Gastroesophageal sphincter (tissue), 4 donors: ENCODE results near the gene ZFP69B. TPM values are rescaled to one million over a fixed set of nuclear protein-coding genes. Genes with fewer than 3 reads are reported as not detected.
"Not testable (repeated sequence)": the region's sequence is repeated elsewhere in the genome, so short reads cannot be mapped to it uniquely, and the experiment has no call there.

Experiments used
- ATAC-seq: fragments of 150-250 bp; one replicate; pipeline ENCODE4 v1.9.1; 2016; ENCODE audit warnings: mild to moderate bottlenecking, moderate library complexity
- H3K27ac ChIP-seq, 4 donors: fragments of 200-600 bp; sonication (generic) in 3 of 4; 1 replicate in 3 of 4; 2 replicates in 1 of 4; pipeline ENCODE4 v1.5.1; 2016 to 2019
- H3K27me3 ChIP-seq: fragments of 200-600 bp; sonication (generic); one replicate; pipeline ENCODE4 v1.5.1; 2019
- H3K36me3 ChIP-seq, 2 donors: fragments of 200-600 bp; sonication (generic); one replicate each; pipeline ENCODE4 v1.5.1; 2019; ENCODE audit warnings: control low read depth in 1 of 2
- H3K4me1 ChIP-seq, 3 donors: fragments of 200-600 bp; sonication (generic); 1 replicate in 2 of 3; 2 replicates in 1 of 3; pipeline ENCODE4 v1.5.1; 2016 to 2019; ENCODE audit warnings: control low read depth in 2 of 3
- H3K4me3 ChIP-seq, 2 donors: fragments of 200-600 bp; sonication (generic); one replicate each; pipeline ENCODE4 v1.5.1; 2019; ENCODE audit warnings: mild to moderate bottlenecking in 1 of 2, moderate library complexity in 1 of 2
- H3K9me3 ChIP-seq, 3 donors: fragments of 200-600 bp; sonication (generic); one replicate each; pipeline ENCODE4 v1.5.1; 2017 to 2019; ENCODE audit warnings: control low read depth in 2 of 3
- EP300 ChIP-seq: sonication (generic); formaldehyde crosslinking; IDR thresholded peaks from one replicate; pipeline ENCODE4 v1.6.1; 2017; ENCODE audit warnings: antibody characterized with exemption, mild to moderate bottlenecking
- POLR2A ChIP-seq, 2 donors: fragments of 450-650 bp; IDR thresholded peaks; one replicate each; pipeline ENCODE4 v1.6.1; 2017; ENCODE audit warnings: antibody characterized with exemption in 2 of 2, mild to moderate bottlenecking in 2 of 2, moderate library complexity in 1 of 2
- POLR2AphosphoS5 ChIP-seq: sonication (generic); formaldehyde crosslinking; IDR thresholded peaks from one replicate; pipeline ENCODE4 v1.6.1; 2017; ENCODE audit warnings: antibody characterized with exemption
- WGBS, 2 donors: methylation state at CpG; one replicate each; pipeline ENCODE4 v1.1.5; 2018; ENCODE audit warnings: low coverage in 1 of 2; 5-methylcytosine and 5-hydroxymethylcytosine counted together
- total RNA-seq, 4 donors: library from RNA; depleted of rRNA; stranded (reverse); fragments of >200 nt; gene quantifications; one replicate each; pipeline ENCODE4 v1.1.0, GENCODE V29; 2016
- TF ChIP-seq, protein P1 (sequence below), 4 experiments: fragments of 200-600 bp in 2 of 4; fragments of 450-650 bp in 2 of 4; sonication (generic) in 1 of 4; IDR thresholded peaks; one replicate each; pipeline ENCODE4 v1.5.1; 2017 to 2019; ENCODE audit warnings: antibody characterized with exemption in 4 of 4, mild to moderate bottlenecking in 2 of 4, moderate library complexity in 2 of 4

Gene ZFP69B
- total RNA-seq, 4 donors from 2014 or later, result 0.54 to 1.4 (median 1.2) TPM; not detected in 1

DNA sequence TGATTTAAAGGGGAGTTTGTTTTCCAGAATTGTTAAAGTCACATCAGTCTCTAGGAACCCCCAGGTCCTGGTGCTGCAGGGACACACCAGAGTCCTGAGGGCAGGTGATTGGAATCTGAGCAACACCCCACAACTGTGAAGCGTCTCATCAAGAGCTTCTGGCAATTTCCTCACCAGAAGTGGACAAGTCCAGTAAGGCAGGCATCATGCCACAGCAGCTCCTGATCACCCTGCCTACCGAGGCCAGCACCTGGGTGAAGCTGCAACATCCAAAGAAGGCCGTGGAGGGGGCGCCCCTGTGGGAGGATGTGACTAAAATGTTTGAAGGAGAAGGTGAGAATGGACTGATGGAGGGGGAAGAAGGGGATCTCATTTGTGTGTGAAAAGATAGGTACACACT is 28.9 kb downstream of the ZFP69B start:
- 83% methylated on average over 2 of the region's 4 CpGs; no CpG with 5 or more reads in 1 of the 2 donors for WGBS, 2 donors
- ATAC-seq, result no peak
- no peaks in the 10 kb centered on the region for H3K27me3 ChIP-seq
- no peak overlapping the region for H3K27ac ChIP-seq
- H3K4me1 ChIP-seq, result peaks cover 0 to 16% (median 0%) of the 10 kb centered on the region in 3 donors
- H3K36me3 ChIP-seq, result peaks cover 0 to 34% of the 10 kb centered on the region in 2 donors
- H3K9me3 ChIP-seq, result peaks cover 0 to 21% (median 0%) of the 10 kb centered on the region in 3 donors
- no peak overlapping the region for H3K4me3 ChIP-seq
- TF ChIP-seq, protein P1, sequence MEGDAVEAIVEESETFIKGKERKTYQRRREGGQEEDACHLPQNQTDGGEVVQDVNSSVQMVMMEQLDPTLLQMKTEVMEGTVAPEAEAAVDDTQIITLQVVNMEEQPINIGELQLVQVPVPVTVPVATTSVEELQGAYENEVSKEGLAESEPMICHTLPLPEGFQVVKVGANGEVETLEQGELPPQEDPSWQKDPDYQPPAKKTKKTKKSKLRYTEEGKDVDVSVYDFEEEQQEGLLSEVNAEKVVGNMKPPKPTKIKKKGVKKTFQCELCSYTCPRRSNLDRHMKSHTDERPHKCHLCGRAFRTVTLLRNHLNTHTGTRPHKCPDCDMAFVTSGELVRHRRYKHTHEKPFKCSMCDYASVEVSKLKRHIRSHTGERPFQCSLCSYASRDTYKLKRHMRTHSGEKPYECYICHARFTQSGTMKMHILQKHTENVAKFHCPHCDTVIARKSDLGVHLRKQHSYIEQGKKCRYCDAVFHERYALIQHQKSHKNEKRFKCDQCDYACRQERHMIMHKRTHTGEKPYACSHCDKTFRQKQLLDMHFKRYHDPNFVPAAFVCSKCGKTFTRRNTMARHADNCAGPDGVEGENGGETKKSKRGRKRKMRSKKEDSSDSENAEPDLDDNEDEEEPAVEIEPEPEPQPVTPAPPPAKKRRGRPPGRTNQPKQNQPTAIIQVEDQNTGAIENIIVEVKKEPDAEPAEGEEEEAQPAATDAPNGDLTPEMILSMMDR (IDR thresholded peaks at IDR 0.05), result no peak
- TF ChIP-seq EP300, result no peak
- no peak for TF ChIP-seq POLR2AphosphoS5
- no peak for TF ChIP-seq POLR2A (IDR thresholded peaks at IDR 0.05)

DNA sequence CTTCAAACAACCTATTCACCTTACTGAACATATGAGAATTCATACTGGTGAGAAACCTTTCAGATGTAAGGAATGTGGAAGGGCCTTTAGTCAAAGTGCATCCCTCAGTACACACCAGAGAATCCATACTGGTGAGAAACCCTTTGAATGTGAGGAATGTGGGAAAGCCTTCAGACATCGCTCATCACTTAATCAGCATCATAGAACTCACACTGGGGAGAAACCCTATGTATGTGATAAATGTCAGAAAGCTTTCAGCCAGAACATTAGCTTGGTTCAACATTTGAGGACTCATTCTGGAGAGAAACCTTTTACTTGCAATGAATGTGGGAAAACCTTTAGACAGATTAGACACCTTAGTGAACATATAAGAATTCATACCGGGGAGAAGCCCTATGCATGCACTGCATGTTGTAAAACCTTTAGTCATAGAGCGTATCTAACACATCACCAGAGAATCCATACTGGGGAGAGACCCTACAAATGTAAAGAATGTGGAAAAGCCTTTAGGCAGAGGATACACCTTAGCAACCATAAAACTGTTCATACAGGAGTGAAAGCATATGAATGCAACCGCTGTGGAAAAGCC is 45.1 kb downstream of the ZFP69B start:
- no peaks in the 10 kb centered on the region for H3K27me3 ChIP-seq
- TF ChIP-seq POLR2A (IDR thresholded peaks at IDR 0.05) (no peak), POLR2AphosphoS5 (no peak), EP300 (no peak)
- TF ChIP-seq, protein P1 (IDR thresholded peaks at IDR 0.05), result no peak
- no peaks in the 10 kb centered on the region for H3K4me1 ChIP-seq
- ATAC-seq, result no peak
- no peak overlapping the region for H3K4me3 ChIP-seq
- peaks cover 5 to 88% (median 5%) of the 10 kb centered on the region in 3 donors for H3K9me3 ChIP-seq
- H3K36me3 ChIP-seq, result peaks cover 4 to 83% of the 10 kb centered on the region in 2 donors
- 96 to 100% methylated on average over 4 of the region's 4 CpGs for WGBS, 2 donors
- H3K27ac ChIP-seq, result no peak overlapping the region

DNA sequence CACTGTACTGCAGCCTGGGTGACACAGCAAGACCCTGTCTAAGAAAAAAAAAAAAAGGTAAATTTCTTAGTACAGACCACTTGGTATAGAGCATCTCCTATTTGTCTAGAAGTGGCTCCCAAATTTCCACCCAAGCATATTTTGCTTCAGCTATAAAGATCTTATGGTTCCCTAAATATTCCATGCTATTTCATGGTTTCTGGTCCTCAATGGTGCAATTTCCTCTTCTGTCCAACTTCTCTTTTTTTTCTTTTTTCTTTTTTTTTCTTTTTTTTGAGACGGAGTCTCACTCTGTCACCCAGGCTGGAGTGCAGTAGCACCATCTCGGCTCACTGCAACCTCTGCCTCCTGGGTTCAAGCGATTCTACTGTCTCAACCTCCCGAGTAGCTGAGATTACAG is 52.4 kb downstream of the ZFP69B start:
- H3K27me3 ChIP-seq, H3K27ac ChIP-seq, ATAC-seq, H3K4me1 ChIP-seq, H3K4me3 ChIP-seq: not testable (repeated sequence)
- peaks cover 0 to 61% (median 0%) of the 10 kb centered on the region in 3 donors for H3K9me3 ChIP-seq
- H3K36me3 ChIP-seq, result peaks cover 0 to 38% of the 10 kb centered on the region in 2 donors
- 98 to 100% methylated on average over 2 to 4 of the region's 4 CpGs for WGBS, 2 donors

DNA sequence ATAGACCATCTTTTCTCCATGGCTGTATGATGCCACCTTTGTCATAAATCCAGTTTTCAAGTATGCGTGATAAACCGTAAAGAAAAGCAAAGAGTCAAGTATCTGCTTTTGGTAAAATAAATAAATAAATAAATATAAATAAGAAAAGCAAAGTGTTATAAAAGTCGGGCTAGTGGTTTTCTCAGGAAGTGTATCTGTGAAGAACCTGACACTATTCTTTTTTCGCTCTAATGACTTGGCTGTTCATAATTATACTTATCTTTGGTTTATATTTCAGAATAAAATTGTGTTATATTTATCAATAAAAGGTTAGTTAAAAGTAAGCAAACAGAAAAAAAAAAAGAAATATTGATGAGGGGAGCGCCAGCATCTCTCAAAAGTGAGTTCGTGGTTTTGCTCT is 57.7 kb downstream of the ZFP69B start:
- Histone ChIP-seq H3K4me1 (peaks cover 0 to 21% (median 3%) of the 10 kb centered on the region in 3 donors), H3K27ac (peak overlapping the region in 3 of 4 donors; percentile 83), H3K4me3 (peak overlapping the region; percentile 60 to 76), H3K9me3 (peaks cover 0 to 17% (median 0%) of the 10 kb centered on the region in 3 donors), H3K36me3 (peaks cover 0 to 14% of the 10 kb centered on the region in 2 donors), H3K27me3 (no peaks in the 10 kb centered on the region)
- WGBS, 2 donors, result 61 to 64% methylated on average over 6 of the region's 6 CpGs
- TF ChIP-seq EP300 (no peak), POLR2AphosphoS5 (no peak), POLR2A (IDR thresholded peaks at IDR 0.05) (no peak)
- TF ChIP-seq, protein P1 (IDR thresholded peaks at IDR 0.05), result no peak
- ATAC-seq, result no peak

DNA sequence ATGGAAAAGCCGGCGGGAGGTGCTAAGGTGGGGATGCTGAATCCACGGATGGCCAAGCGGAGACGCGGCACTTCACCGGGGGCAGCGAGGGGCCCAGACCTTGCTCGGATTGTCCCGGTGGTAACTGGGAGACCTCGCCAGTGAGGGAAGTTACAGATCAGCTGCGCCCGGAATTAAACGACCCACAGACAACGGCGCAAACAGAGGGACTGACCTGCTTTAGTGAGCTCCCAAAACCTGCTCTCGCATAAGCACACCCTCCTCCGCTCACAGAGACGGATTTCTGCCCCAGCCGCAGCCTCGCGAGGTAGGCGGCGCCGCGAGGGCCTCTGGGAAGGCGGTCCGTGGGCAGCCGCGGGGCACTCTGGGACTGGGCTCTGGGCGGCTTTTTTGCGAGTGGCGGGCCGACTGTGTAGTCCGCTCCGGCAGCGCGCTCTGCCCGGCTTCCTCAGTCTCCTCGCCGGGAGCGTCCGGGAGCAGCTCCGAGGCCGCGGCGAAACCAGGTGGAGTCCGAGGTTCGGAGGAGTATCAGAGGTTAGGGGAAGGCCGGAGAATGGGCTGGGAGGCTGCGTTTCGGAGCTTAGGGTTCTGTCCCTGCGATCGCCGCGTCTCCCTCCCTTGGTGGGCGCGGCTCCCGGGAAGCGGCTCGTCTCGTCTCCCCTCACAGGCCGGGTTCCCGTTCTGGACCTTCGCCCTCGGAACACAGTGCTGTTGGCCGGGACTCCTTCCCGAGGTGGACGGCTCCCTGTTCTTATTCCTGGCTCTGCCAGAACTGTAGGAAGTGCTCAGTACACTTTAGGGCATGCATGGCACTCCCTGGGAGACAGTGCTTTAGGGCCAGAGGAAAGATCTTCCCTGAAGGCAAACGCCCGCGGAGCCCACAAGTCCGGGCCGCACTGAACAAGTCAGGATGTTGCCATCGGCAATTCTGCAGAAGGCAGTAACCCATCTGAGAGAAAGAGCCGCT is 58.4 kb downstream of the ZFP69B start, which contains the start of gene EXO5:
Gene EXO5 (plus strand): TSS at position 393 of the 967 bp plus-strand sequence. CDS start 5,778 bp downstream, outside the sequence.
- Histone ChIP-seq H3K4me1 (peaks cover 0 to 21% (median 3%) of the 10 kb centered on the region in 3 donors), H3K9me3 (peaks cover 0 to 10% (median 0%) of the 10 kb centered on the region in 3 donors), H3K4me3 (peak within 1 kb of the TSS; percentile 60 to 76), H3K27me3 (no peaks in the 10 kb centered on the region), H3K27ac (peak within 1 kb of the TSS; percentile 10 to 83 (median 83)), H3K36me3 (peaks cover 0 to 14% of the 10 kb centered on the region in 2 donors)
- peak; percentile 96 for ATAC-seq
- TF ChIP-seq POLR2AphosphoS5, result peak; percentile 41
- peak; percentile 26 to 30 for TF ChIP-seq POLR2A (IDR thresholded peaks at IDR 0.05)
- TF ChIP-seq, protein P1 (IDR thresholded peaks at IDR 0.05), result peak in 1 of 4 experiments; percentile 24
- no peak for TF ChIP-seq EP300
- 0 to 1% methylated on average over 11 to 15 of the region's 76 CpGs for WGBS, 2 donors
